SK-N-MC (cell line): ENCODE data around the gene TTC28.
"Not testable (repeated sequence)": the region's sequence is repeated elsewhere in the genome, so short reads cannot be mapped to it uniquely, and the experiment has no call there.

ENCODE experiments used
- DNase-seq: peaks from one replicate; pipeline ENCODE4 v3.0.0-alpha.2; 2011; ENCODE audit warnings: low read depth, low spot score
- H3K27ac ChIP-seq: fragments of 200-600 bp; sonication (generic); 2 replicates; pipeline ENCODE4 v1.5.1; 2016; ENCODE audit warnings: mixed run types
- H3K36me3 ChIP-seq: fragments of 200-600 bp; sonication (generic); 2 replicates; pipeline ENCODE4 v1.6.1; 2017; ENCODE audit warnings: antibody characterized with exemption, low read length, mixed read lengths; ENCODE audit not compliant: insufficient read depth
- H3K4me3 ChIP-seq: fragments of 200-600 bp; sonication (generic); 2 replicates; pipeline ENCODE4 v1.5.1; 2016
- H3K9ac ChIP-seq: fragments of 200-600 bp; sonication (generic); 2 replicates; pipeline ENCODE4 v1.8.0; 2017; ENCODE audit warnings: mixed run types, mixed read lengths; ENCODE audit not compliant: insufficient read length
- H3K9me3 ChIP-seq: fragments of 200-600 bp; sonication (generic); 2 replicates; pipeline ENCODE4 v1.6.1; 2017; ENCODE audit warnings: low read depth, mild to moderate bottlenecking, antibody characterized with exemption, low read length, moderate library complexity, mixed read lengths
- EZH2 ChIP-seq: fragments of 200-600 bp; sonication (generic); IDR thresholded peaks from one replicate; pipeline ENCODE4 v1.6.1; 2017; ENCODE audit warnings: antibody characterized with exemption
- FOXP2 ChIP-seq: optimal IDR thresholded peaks from 2 replicates; pipeline ENCODE3; 2011; ENCODE audit warnings: mild to moderate bottlenecking, moderate library complexity; ENCODE audit not compliant: insufficient read depth; ENCODE audit errors: extremely low read length, control extremely low read depth
- POLR2AphosphoS5 ChIP-seq: IDR thresholded peaks from 2 replicates; pipeline ENCODE4 v1.6.1; 2012; ENCODE audit warnings: mild to moderate bottlenecking, low read depth, low read length, borderline replicate concordance

Gene TTC28

DNA sequence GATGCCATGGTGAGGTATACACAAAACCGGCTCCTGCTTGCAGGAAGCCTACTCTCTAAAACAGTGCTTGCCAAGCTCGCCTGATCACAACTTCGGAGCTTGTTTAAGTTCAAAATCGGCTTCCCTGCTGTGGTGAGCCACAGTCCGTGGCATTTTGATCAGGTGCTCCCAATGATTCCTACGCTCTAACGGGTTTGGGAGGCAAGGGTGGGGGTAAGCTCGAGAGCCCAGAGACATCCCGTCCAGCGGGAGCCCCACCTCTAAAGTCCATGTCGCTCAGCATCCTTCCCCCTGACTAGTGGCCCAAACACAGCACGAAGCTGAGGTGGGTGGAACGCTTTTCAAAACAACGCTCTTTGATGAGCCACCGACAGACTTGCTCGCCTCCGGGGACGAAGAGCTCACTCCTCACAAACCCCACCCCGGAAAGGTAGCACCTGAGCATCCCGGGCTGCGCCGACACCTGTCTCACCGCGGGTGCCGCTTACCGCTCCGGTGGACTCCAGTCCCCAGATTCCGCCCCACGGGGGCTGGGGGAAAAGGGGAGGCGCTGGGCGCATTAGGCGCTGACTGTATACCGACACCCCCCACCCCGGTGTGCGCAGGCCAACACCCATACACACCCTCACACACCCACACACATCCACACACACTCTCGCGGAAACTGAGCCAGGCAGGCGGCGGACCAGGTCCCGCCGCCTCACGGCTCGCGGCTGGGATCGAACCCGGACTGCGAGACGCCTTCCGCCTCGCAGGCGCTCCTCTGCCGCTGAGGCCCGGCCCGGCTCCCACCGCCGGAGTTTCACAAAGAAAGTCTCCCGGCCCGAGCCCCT lies 646 bp downstream of the TTC28 start:
- peak overlapping the region; percentile 88 for H3K4me3 ChIP-seq
- TF ChIP-seq POLR2AphosphoS5, result peak; percentile 6; the same call in 1 of the 2 replicates
- H3K36me3 ChIP-seq, DNase-seq, H3K9me3 ChIP-seq: not testable (repeated sequence)
- H3K9ac ChIP-seq, result peak overlapping the region; percentile 86
- peak overlapping the region; percentile 62 for H3K27ac ChIP-seq

DNA sequence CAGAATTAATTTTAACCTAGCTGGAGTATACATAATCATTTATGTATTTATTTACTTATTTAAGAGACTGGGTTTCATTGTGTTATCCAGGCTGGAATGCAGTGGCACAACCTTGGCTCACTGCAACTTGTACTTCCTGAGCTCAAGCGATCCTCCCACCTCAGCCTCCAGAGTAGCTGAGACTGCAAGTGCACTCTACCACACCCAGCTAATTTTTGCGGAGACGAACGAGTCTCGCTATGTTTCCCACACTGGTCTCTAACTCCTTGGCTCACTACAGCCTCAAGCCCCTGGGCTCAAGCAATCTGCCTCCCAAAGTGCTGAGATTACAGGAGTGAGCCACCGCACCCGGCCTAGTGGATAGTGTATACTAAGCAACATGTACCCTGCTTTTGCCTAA lies 1.5 kb downstream of the TTC28 start:
- H3K9ac ChIP-seq, H3K36me3 ChIP-seq, DNase-seq, H3K27ac ChIP-seq, H3K9me3 ChIP-seq: not testable (repeated sequence)
- peak overlapping the region; percentile 88; the same call in 1 of the 2 replicates for H3K4me3 ChIP-seq

DNA sequence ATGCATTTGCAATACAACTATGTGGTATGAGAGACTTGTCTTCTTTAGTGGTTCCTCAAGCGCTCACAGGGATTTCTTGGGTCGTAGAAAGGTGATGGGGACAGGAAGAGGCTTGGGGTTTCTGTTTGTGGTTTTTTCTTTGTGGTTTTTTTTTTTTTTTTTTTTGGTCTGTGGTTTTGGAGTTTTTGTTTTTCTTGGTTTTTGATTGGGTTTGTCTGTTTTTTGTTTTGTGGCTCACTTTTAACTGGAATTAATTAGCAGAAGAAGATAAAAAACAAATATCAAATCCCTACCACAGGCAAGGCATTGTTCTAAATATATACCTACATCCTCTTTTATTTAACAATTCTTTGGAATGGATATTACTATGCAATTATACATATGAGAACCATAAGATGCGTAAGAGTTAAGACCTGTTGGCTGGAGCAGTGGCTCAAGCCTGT lies 5.5 kb downstream of the TTC28 start:
- Histone ChIP-seq H3K9me3 (no peaks in the 10 kb centered on the region), H3K36me3 (peaks cover 9% of the 10 kb centered on the region; the same call in 1 of the 2 replicates), H3K9ac (no peak overlapping the region), H3K27ac (peak overlapping the region; percentile 48; the same call in 1 of the 2 replicates), H3K4me3 (no peak overlapping the region)
- TF ChIP-seq EZH2 (no peak), FOXP2 (no peak), POLR2AphosphoS5 (no peak)
- DNase-seq, result no peak

DNA sequence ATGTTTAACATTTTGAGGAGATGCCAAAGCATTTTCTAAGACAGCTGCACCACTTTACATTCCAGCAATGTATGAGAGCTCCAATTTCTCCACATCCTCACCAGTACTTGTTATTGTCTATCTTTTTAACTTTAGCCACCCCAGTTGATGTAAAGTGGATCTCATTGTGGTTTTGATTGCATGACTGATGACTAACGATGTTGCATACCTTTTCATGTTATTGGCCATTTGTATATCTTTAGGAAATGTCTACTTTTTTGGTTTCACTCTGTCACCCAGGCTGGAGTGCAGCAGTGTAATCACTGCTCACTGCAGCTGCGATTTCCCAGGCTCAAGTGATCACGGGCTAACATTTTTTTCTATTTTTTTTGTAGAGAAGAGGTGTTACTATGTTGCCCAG lies 8.9 kb downstream of the TTC28 start:
- Histone ChIP-seq H3K4me3 (no peak overlapping the region), H3K9me3 (no peaks in the 10 kb centered on the region), H3K9ac (no peak overlapping the region), H3K27ac (no peak overlapping the region), H3K36me3 (peaks cover 9% of the 10 kb centered on the region; the same call in 1 of the 2 replicates)
- TF ChIP-seq FOXP2 (no peak), EZH2 (no peak), POLR2AphosphoS5 (no peak)
- DNase-seq, result no peak

DNA sequence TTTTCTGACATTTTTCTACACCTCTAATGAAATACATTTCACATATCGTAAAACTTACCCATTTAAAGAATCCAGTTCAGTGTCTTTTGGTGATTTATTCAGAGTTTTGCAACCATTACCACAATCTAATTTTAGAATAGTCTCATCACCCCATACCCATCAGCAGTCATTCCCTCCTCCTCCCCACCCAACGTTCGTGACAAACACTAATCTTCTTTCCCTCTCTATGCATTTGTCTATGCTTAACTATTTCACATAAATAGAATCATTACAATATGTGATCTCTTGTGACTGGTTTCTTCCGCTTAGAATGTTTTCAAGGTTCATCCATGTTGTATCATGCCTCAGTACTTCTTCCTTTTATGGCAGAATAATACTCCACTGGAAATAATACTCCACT lies 9.5 kb downstream of the TTC28 start:
- H3K9me3 ChIP-seq, result no peaks in the 10 kb centered on the region
- no peak overlapping the region for H3K4me3 ChIP-seq
- H3K27ac ChIP-seq, result peak overlapping the region; percentile 42; the same call in 1 of the 2 replicates
- no peak overlapping the region for H3K9ac ChIP-seq
- DNase-seq, result no peak
- H3K36me3 ChIP-seq, result peaks cover 9% of the 10 kb centered on the region; the same call in 1 of the 2 replicates
- TF ChIP-seq FOXP2 (no peak), POLR2AphosphoS5 (no peak), EZH2 (no peak)

DNA sequence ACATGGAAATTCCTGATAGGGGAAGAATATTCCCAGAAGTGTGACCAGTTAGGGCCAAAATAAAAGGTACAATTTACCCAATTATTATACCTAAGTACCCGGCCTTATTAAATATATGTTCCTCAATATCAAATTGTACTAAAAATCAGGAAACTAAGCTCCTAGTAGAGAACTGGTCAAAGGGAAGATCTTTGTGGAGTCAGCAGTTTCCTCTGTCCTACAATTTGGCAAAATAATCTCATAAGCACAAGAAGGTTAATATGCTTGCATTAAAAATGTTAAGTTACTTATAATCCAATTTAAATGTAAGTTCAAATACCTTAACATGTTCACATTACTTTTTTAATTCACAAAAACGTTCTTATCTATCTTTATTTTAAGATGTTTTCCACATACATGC lies 10.3 kb downstream of the TTC28 start:
- no peak for DNase-seq
- H3K27ac ChIP-seq, result no peak overlapping the region
- no peak overlapping the region for H3K4me3 ChIP-seq
- H3K9me3 ChIP-seq, result no peaks in the 10 kb centered on the region
- H3K9ac ChIP-seq, result no peak overlapping the region
- H3K36me3 ChIP-seq, result peaks cover 9% of the 10 kb centered on the region; the same call in 1 of the 2 replicates
- TF ChIP-seq EZH2, result no peak
- TF ChIP-seq FOXP2, result no peak
- no peak for TF ChIP-seq POLR2AphosphoS5

DNA sequence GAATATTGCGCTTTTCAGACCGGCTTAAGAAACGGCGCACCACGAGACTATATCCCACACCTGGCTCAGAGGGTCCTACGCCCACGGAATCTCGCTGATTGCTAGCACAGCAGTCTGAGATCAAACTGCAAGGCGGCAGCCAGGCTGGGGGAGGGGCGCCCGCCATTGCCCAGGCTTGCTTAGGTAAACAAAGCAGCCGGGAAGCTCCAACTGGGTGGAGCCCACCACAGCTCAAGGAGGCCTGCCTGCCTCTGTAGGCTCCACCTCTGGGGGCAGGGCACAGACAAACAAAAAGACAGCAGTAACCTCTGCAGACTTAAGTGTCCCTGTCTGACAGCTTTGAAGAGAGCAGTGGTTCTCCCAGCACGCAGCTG lies 16.1 kb downstream of the TTC28 start:
- H3K27ac ChIP-seq, H3K36me3 ChIP-seq, H3K9me3 ChIP-seq, H3K9ac ChIP-seq, H3K4me3 ChIP-seq, DNase-seq: not testable (repeated sequence)

DNA sequence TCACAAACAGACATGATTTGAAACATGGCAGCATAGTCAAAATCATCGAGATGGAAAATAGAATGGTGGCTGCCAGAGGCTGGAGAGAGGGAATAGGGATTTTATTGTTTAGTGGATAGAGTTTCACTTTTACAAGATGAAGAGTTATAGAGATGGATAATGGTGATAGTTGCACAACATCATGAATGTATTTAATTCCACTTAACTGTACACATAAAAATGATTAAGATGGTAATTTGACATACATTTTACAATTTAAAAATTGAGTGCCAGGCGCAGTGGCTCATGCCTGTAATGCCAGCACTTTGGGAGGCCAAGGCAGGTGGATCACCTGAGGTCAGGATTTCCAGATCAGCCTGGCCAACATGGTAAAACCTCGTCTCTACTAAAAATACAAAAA lies 21.2 kb downstream of the TTC28 start:
- Histone ChIP-seq H3K27ac (peak overlapping the region; percentile 20; the same call in 1 of the 2 replicates), H3K4me3 (no peak overlapping the region), H3K9ac (no peak overlapping the region), H3K9me3 (no peaks in the 10 kb centered on the region), H3K36me3 (peaks cover 7% of the 10 kb centered on the region; the same call in 1 of the 2 replicates)
- peak; percentile 10 for DNase-seq
- TF ChIP-seq EZH2 (no peak), POLR2AphosphoS5 (no peak), FOXP2 (no peak)

DNA sequence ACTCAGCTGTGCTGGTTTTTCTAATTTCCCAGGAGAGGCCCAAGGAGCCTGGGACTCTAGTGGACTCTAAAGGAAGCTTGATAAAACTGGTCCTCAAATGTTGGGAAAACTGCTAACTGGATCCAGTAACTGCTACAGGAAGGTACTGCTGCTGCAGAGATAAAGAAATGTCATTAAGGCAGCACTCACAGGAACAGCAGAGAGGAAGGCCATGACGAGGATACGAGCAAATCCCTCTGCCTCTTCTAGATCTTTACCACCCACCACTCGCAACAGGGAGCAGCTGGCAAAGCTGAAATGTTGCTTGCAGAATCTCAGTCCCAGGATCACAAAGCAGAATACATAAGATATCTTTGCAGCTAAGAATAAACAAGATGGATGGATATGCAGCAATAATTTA lies 23.5 kb downstream of the TTC28 start:
- Histone ChIP-seq H3K9ac (no peak overlapping the region), H3K9me3 (no peaks in the 10 kb centered on the region), H3K4me3 (no peak overlapping the region), H3K27ac (no peak overlapping the region), H3K36me3 (peaks cover 7% of the 10 kb centered on the region; the same call in 1 of the 2 replicates)
- TF ChIP-seq EZH2 (no peak), FOXP2 (no peak), POLR2AphosphoS5 (no peak)
- DNase-seq, result no peak
